Stimulated activated CD4-positive, alpha-beta T cell treated with anti-CD3 and anti-CD28 coated beads, Interleukin-15, amount 100 ng/mL, for 1 hour (primary cell): ENCODE data around the gene CLSTN1.
"Not testable (repeated sequence)": the region's sequence is repeated elsewhere in the genome, so short reads cannot be mapped to it uniquely, and the experiment has no call there.

Source experiments
- DNase-seq, 2 donors: peaks; one replicate each; pipeline ENCODE4 v3.0.0-alpha.2; 2020; ENCODE audit warnings: low read depth in 1 of 2, low spot score in 1 of 2

Gene CLSTN1

GRCh38 chr1:9716404-9717192, 107.2 kb downstream of the CLSTN1 start:
- no peak for DNase-seq

GRCh38 chr1:9715536-9716226, 108.1 kb downstream of the CLSTN1 start:
- DNase-seq, result peak in 1 of 2 donors; percentile 44

- no peak for DNase-seq
Measured at GRCh38 chr1:9714257-9714718, 109.5 kb downstream of the CLSTN1 start.

GRCh38 chr1:9712767-9713166, 111.0 kb downstream of the CLSTN1 start:
- not testable (repeated sequence) for DNase-seq

- no peak for DNase-seq
Measured at GRCh38 chr1:9711466-9712020, 112.2 kb downstream of the CLSTN1 start.

DNA sequence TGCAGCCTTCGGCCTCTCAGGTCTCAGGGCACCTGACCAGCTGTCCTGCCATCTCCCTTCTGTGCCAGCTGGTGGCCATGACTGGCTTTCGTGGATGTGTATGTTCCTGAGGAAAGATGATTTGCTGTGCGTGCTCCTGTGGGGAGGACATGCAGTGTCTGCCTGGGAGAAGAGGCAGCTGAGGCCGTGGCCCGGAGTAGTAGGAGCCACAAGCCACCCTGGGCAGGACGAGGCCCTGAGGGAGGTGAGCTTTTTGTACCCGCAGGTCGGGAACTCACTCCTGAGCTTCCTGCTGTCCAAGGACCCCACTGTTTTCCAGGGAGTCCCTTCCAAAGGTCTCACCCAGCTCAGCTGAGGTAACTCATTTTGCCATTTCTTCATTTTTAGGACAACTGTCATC, 113.7 kb downstream of the CLSTN1 start:
- no peak for DNase-seq

DNA sequence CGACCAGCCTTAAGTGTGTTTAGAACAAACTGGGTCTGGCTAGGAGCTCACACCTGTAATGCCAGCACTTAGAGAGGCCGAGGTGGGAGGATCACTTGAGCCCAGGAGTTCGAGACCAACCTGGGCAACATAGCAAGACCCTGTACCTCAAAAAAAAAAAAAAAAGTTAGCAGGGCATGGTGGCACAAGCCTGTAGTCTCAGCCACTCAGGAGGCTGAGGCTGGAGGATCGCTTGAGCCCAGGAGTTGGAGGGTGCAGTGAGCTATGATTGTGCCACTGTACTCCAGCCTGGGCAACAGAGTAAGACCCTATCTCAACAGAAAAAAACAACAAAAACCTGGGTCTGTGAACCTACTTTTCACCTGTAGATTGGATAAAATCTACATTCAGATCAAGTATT, 117.6 kb downstream of the CLSTN1 start:
- no peak for DNase-seq

DNA sequence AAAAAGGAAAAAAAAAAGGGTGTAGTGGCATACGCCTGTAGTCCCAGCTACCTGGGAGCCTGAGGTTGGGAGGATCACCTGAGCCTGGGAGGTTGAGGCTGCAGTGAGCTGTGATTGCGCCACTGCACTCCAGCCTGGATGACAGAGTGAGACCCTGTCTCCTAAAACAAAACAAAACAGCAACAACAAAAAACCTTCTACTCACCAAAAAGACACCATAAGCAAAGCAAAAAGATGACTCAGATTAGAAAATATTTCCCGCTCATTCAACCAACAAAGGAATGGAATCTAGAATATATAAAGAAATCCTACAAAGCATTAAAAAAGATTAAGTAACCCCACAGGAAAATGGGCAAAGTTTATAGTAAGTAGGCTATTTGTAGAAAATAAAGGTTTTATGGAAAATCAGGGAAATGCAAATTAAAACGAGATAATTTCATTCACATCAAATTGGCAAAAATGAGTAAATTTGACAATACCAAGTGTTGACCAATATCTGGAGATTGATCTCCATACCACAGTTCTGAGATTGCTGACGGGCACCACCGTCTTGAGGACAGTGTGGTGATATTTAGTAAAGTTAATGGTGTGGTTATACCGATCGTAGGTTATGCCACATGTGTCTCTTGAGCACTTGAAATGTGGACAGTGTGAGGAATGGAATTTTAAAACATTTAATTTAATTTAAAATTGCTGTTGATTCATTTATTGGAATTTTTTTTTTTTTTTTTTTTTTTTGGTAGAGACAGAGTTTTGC, 118.2 kb downstream of the CLSTN1 start:
- DNase-seq, result no peak

DNA sequence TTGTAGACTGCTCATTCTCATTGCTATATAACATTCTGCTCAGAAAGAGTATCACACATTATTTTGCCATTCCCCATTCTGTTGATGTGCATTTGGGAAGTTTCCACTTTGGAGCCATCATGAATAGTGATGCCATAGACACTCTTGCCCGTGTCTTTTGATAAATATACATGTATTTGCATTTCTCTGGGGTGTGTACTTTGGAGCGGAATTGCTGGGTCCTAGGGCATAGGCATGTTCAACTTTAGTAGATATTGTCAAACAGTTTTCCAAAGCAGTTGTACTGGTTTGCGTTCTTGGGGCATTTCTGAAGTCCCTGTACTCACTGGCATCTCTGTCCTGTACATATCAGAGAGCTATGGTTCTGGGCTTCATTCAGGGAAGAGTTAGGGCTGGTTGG, 120.1 kb downstream of the CLSTN1 start:
- DNase-seq, result no peak

DNA sequence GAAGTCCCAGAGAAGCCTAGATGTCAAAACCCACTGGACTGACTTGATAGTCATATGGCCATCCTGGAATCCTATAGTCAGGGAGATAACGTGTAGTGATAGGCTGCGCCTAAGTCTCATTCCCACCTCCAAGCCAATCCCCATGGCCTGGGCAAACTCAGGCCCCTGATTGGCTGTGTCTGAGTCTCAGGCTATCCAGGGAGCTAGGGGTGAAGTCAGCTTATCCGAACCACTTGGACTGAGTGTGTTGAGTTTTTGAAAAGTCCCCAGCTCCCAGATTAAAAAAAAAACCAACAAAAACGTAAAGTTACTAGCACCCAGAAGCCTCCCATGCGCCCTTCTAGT, 120.6 kb downstream of the CLSTN1 start:
- no peak for DNase-seq

- no peak for DNase-seq
Measured at GRCh38 chr1:9701665-9702064, 122.1 kb downstream of the CLSTN1 start.

- no peak for DNase-seq
Measured at GRCh38 chr1:9700340-9700739, 123.4 kb downstream of the CLSTN1 start.

- DNase-seq, result no peak
Measured at GRCh38 chr1:9699361-9699760, 124.4 kb downstream of the CLSTN1 start.

- DNase-seq, result no peak
Measured at GRCh38 chr1:9696793-9697192, 127.0 kb downstream of the CLSTN1 start.

DNA sequence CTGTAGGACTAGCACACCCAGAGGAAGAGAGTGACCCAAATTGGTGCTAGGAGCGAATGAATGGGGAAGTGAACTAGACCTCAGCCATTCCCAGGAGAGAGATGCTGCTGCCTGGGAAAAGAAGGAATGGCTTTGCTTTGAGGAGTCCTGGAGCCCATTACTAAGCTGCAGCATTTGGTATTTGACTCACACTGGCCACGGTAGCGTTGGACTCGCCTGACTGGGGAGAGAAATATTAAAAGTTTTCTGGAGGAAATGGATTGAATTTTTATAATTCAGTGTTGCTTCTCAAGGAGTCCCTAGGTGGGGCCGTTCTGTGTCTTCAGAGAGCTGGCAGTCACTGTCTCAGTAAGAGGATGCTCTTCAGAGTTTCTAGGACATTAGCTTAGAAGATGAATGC, 132.1 kb downstream of the CLSTN1 start:
- DNase-seq, result no peak

DNA sequence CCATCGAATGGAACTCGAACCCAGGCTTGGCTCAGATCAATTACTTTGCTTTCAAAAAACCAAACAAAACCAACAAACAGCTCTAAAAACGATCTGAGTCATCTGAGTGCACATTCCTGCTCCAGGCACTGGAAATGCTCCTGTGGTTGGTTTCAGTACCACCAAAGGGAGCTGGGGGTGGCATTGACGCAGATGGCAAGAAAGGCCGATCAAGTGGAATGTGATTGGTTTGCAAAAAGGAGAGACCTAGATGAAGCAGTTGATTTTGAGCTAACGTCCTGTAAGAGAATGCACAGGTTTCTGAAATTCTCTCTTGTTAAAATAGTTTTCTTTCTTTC, 132.7 kb downstream of the CLSTN1 start:
- DNase-seq, result no peak

- DNase-seq, result no peak
Measured at GRCh38 chr1:9690440-9691107, 133.2 kb downstream of the CLSTN1 start.

DNA sequence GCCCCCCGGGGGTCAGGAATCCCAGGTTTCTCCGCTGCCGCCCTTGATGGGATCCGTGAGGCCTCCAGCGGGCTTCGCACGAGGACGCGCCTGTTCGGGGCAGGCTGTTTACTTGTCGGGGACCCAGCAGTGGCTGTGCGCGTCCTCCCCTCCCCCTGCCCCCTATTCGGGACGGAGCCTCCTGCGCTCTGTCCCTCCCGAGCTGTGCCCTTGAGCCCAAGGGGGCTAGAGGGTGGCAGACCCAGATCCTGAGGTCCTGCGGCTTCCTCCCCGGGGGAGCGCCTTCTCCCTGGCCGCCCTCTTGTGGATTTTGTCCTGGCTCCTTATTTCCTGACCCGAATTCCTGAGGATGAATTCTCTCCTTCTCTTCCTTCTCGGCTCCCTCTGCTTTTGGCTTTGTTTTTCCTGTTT, 133.8 kb downstream of the CLSTN1 start:
- no peak for DNase-seq

GRCh38 chr1:9689011-9689706, 134.6 kb downstream of the CLSTN1 start:
- DNase-seq, result peak; percentile 72 to 82

GRCh38 chr1:9688599-9688998, 135.2 kb downstream of the CLSTN1 start:
- DNase-seq, result no peak
